ENCODE data around the gene SIGLEC14.
A peak's percentile ranks its signal among the peaks of the same experiment; 100 is the strongest.

Gene SIGLEC14

GRCh38 chr19:51598159-51598915 lies 48.3 kb downstream of the SIGLEC14 start:
- H3K27ac Mint-ChIP-seq (ENCODE audit: low read depth): no peak overlapping the region
- H3K36me3 Mint-ChIP-seq (ENCODE audit: insufficient read depth): peaks cover 6% of the 10 kb centered on the region
- DNase-seq (ENCODE audit: low spot score in 2 of 2) (no peak), ATAC-seq (replicated peaks; ENCODE audit: extremely low read depth, poor library complexity, severe bottlenecking) (no peak)
- H3K27me3 Mint-ChIP-seq: peaks cover 8% of the 10 kb centered on the region
- H3K4me3 Mint-ChIP-seq: no peak overlapping the region
- H3K9me3 Mint-ChIP-seq: peaks cover 5% of the 10 kb centered on the region
- peaks cover 27% of the 10 kb centered on the region for H3K4me1 Mint-ChIP-seq

- H3K27me3 Mint-ChIP-seq: peaks cover 8% of the 10 kb centered on the region
- no peak for ATAC-seq (replicated peaks; ENCODE audit: extremely low read depth, poor library complexity, severe bottlenecking)
These were observed 51.1 kb downstream of the SIGLEC14 start for GRCh38 chr19:51595190-51596175.

GRCh38 chr19:51594774-51595109 lies 51.9 kb downstream of the SIGLEC14 start:
- Mint-ChIP-seq H3K36me3 (ENCODE audit: insufficient read depth) (peaks cover 6% of the 10 kb centered on the region), H3K9me3 (peaks cover 5% of the 10 kb centered on the region), H3K4me3 (peak overlapping the region; percentile 100), H3K27ac (ENCODE audit: low read depth) (peak overlapping the region; percentile 94), H3K27me3 (peaks cover 2% of the 10 kb centered on the region), H3K4me1 (peaks cover 23% of the 10 kb centered on the region)
- DNase-seq (ENCODE audit: low spot score in 2 of 2) (no peak), ATAC-seq (replicated peaks; ENCODE audit: extremely low read depth, poor library complexity, severe bottlenecking) (no peak)

More at GRCh38 chr19:51595190-51596175, 51.1 kb downstream of the SIGLEC14 start:
- Mint-ChIP-seq H3K36me3 (ENCODE audit: insufficient read depth) (peaks cover 6% of the 10 kb centered on the region), H3K27ac (ENCODE audit: low read depth) (no peak overlapping the region), H3K9me3 (peaks cover 5% of the 10 kb centered on the region), H3K4me3 (peak overlapping the region; percentile 100), H3K4me1 (peaks cover 23% of the 10 kb centered on the region)
- no peak for DNase-seq (ENCODE audit: low spot score in 2 of 2)

- Mint-ChIP-seq H3K9me3 (peaks cover 5% of the 10 kb centered on the region), H3K36me3 (ENCODE audit: insufficient read depth) (peaks cover 6% of the 10 kb centered on the region), H3K27me3 (no peaks in the 10 kb centered on the region), H3K27ac (ENCODE audit: low read depth) (peak overlapping the region; percentile 94), H3K4me3 (peak overlapping the region; percentile 100), H3K4me1 (peaks cover 23% of the 10 kb centered on the region)
- ATAC-seq (replicated peaks; ENCODE audit: extremely low read depth, poor library complexity, severe bottlenecking): peak; percentile 100
- DNase-seq (ENCODE audit: low spot score in 2 of 2): peak; percentile 87 to 90
These were observed 52.5 kb downstream of the SIGLEC14 start for GRCh38 chr19:51593969-51594773.

- Mint-ChIP-seq H3K4me1 (peaks cover 23% of the 10 kb centered on the region), H3K9me3 (peaks cover 5% of the 10 kb centered on the region), H3K27ac (ENCODE audit: low read depth) (no peak overlapping the region), H3K4me3 (peak overlapping the region; percentile 100), H3K27me3 (no peaks in the 10 kb centered on the region), H3K36me3 (ENCODE audit: insufficient read depth) (peaks cover 6% of the 10 kb centered on the region)
- DNase-seq (ENCODE audit: low spot score in 2 of 2): no peak
- no peak for ATAC-seq (replicated peaks; ENCODE audit: extremely low read depth, poor library complexity, severe bottlenecking)
These were observed 53.3 kb downstream of the SIGLEC14 start for GRCh38 chr19:51593138-51593890.

All from central memory CD8-positive, alpha-beta T cell (primary cell).